Spinal cord (tissue), 10 donors: ENCODE data around the gene CDS2. TPM values are rescaled to one million over a fixed set of nuclear protein-coding genes. Genes with fewer than 3 reads are reported as not detected.

ENCODE experiments used
- DNase-seq, 6 donors: peaks; one replicate each; pipeline versions ENCODE4 v3.0.0 to v3.0.0-alpha.2; 2013 to 2015; ENCODE audit warnings: low spot score in 6 of 6, low read depth in 4 of 6
- H3K27ac ChIP-seq: one replicate; pipeline ENCODE4 v1.5.1; 2013; ENCODE audit warnings: low read depth, low read length, control low read depth
- H3K27me3 ChIP-seq: one replicate; pipeline ENCODE4 v1.6.1; 2013; ENCODE audit warnings: low read length; ENCODE audit not compliant: control insufficient read depth, insufficient read depth
- H3K36me3 ChIP-seq: one replicate; pipeline ENCODE4 v1.6.1; 2013; ENCODE audit warnings: low read length; ENCODE audit not compliant: control insufficient read depth, insufficient read depth
- H3K4me1 ChIP-seq: one replicate; pipeline ENCODE4 v1.6.1; 2013; ENCODE audit warnings: low read length; ENCODE audit not compliant: control insufficient read depth, insufficient read depth
- H3K4me3 ChIP-seq: one replicate; pipeline ENCODE4 v1.5.1; 2013; ENCODE audit warnings: low read depth, low read length, control low read depth
- H3K9me3 ChIP-seq: one replicate; pipeline ENCODE4 v1.6.1; 2013; ENCODE audit warnings: low read length; ENCODE audit not compliant: control insufficient read depth, insufficient read depth
- WGBS: methylation state at CpG from one replicate; pipeline ENCODE4 v1.1.5; 2013; ENCODE audit warnings: missing lambda C conversion rate; ENCODE audit not compliant: insufficient coverage; 5-methylcytosine and 5-hydroxymethylcytosine counted together
- polyA plus RNA-seq, 2 donors: library from polyadenylated mRNA; unstranded; fragments of 120-200 nt; gene quantifications; one replicate each; pipeline ENCODE4 v1.2.1, GENCODE V29; 2013; ENCODE audit not compliant: insufficient read length in 2 of 2
- total RNA-seq, 2 donors: library from RNA; depleted of rRNA in 1 of 2; stranded (reverse); fragments of 120-200 nt in 1 of 2; fragments of >200 nt in 1 of 2; gene quantifications; one replicate each; pipeline versions ENCODE4 v1.2.3 to v1.2.4, GENCODE V29; 2013 to 2014
- donor health status: healthy.

CDS2 gene
- total and polyA plus RNA-seq, 4 donors, result 38.9 to 103 (median 46.0) TPM

DNA sequence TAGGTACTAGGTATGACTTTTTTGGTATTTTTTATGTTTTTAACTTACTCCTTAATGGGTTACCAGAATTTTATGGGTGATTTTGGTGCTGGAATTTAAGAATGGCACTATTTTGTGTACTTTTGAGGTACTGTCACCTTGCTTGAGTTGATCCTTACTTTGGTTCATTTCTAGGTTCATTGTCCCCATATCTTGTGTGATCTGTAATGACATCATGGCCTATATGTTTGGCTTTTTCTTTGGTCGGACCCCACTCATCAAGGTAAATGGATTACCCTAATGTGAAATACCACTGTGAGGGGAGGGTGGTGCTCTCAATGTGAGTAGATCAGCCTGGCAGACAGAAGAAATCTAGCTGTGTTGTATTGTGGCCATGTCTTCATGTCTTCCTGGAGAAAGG is 57.9 kb downstream of the CDS2 start:
- H3K4me3 ChIP-seq, result no peak overlapping the region

GRCh38 chr20:5187122-5187521 is 60.3 kb downstream of the CDS2 start:
- peaks cover 5% of the 10 kb centered on the region for H3K4me1 ChIP-seq
- WGBS, result no CpG with 5 or more reads among the region's 3 CpGs
- no peak overlapping the region for H3K4me3 ChIP-seq
- no peak overlapping the region for H3K27ac ChIP-seq
- H3K9me3 ChIP-seq, result no peaks in the 10 kb centered on the region
- no peaks in the 10 kb centered on the region for H3K27me3 ChIP-seq
- peaks cover 61% of the 10 kb centered on the region for H3K36me3 ChIP-seq
- no peak for DNase-seq

More for the DNA sequence above, 57.9 kb downstream of the CDS2 start:
- WGBS, result no CpG with 5 or more reads among the region's 1 CpG
- no peaks in the 10 kb centered on the region for H3K9me3 ChIP-seq
- H3K27me3 ChIP-seq, result no peaks in the 10 kb centered on the region
- H3K4me1 ChIP-seq, result no peaks in the 10 kb centered on the region
- no peak for DNase-seq
- peaks cover 51% of the 10 kb centered on the region for H3K36me3 ChIP-seq
- H3K27ac ChIP-seq, result no peak overlapping the region

DNA sequence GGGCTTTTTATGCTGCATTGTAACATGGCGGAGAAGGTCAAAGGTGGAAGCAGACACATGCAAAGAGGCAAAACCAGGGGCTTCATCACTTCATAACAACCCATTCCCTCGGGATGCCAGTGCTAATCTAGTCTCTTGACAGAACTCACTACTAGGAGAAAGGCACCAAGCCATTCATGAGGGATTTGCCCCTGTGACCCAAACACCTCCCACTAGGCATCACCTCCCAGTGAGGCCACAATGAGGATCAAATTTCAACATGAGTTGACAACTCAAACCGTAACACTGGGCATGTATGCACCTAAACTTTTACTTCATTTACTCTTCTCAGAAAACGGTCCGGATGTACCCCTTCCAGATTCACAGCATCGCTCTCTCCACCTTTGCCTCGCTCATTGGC is 61.9 kb downstream of the CDS2 start:
- Histone ChIP-seq H3K27me3 (no peaks in the 10 kb centered on the region), H3K36me3 (peaks cover 57% of the 10 kb centered on the region), H3K9me3 (no peaks in the 10 kb centered on the region), H3K27ac (no peak overlapping the region), H3K4me1 (peaks cover 7% of the 10 kb centered on the region), H3K4me3 (no peak overlapping the region)
- DNase-seq, result no peak
- WGBS, result 79% methylated on average over 7 of the region's 7 CpGs

GRCh38 chr20:5189917-5190316 is 63.1 kb downstream of the CDS2 start:
- Histone ChIP-seq H3K4me3 (no peak overlapping the region), H3K9me3 (no peaks in the 10 kb centered on the region), H3K27ac (no peak overlapping the region), H3K36me3 (peaks cover 53% of the 10 kb centered on the region), H3K27me3 (no peaks in the 10 kb centered on the region), H3K4me1 (peaks cover 7% of the 10 kb centered on the region)
- no peak for DNase-seq
- WGBS, result 93% methylated on average over 6 of the region's 6 CpGs

DNA sequence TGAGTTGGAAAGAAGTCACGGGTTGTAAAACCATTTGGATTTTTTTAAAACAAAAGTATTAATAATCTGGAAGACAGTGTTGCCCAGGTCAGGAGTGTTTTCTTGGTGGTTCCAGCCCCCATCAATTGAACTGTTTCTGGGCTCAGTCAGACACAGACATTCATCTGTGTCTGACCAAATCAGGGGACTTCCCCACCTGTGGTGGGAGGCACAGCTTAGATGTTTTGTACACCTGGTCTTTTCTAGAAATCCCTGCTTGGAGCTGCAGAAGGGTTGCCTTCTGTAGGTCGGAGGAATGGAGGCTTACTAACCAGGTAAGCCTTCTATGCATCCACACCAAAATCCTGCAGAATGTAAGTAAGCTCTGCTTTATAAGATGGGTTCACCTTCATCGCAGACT is 63.6 kb downstream of the CDS2 start:
- Histone ChIP-seq H3K27me3 (no peaks in the 10 kb centered on the region), H3K4me3 (no peak overlapping the region), H3K27ac (no peak overlapping the region), H3K9me3 (no peaks in the 10 kb centered on the region), H3K36me3 (peaks cover 55% of the 10 kb centered on the region), H3K4me1 (peaks cover 7% of the 10 kb centered on the region)
- DNase-seq, result no peak
- 100% methylated on average over 1 of the region's 3 CpGs for WGBS

- no peaks in the 10 kb centered on the region for H3K27me3 ChIP-seq
- WGBS, result 34% methylated on average over 7 of the region's 9 CpGs
- H3K36me3 ChIP-seq, result peaks cover 45% of the 10 kb centered on the region
- H3K4me3 ChIP-seq, result no peak overlapping the region
- DNase-seq, result peak; percentile 41 to 95 (median 68)
- peaks cover 14% of the 10 kb centered on the region for H3K4me1 ChIP-seq
- peak overlapping the region; percentile 44 for H3K27ac ChIP-seq
- no peaks in the 10 kb centered on the region for H3K9me3 ChIP-seq
Measured at GRCh38 chr20:5191829-5192569, 65.2 kb downstream of the CDS2 start.

DNA sequence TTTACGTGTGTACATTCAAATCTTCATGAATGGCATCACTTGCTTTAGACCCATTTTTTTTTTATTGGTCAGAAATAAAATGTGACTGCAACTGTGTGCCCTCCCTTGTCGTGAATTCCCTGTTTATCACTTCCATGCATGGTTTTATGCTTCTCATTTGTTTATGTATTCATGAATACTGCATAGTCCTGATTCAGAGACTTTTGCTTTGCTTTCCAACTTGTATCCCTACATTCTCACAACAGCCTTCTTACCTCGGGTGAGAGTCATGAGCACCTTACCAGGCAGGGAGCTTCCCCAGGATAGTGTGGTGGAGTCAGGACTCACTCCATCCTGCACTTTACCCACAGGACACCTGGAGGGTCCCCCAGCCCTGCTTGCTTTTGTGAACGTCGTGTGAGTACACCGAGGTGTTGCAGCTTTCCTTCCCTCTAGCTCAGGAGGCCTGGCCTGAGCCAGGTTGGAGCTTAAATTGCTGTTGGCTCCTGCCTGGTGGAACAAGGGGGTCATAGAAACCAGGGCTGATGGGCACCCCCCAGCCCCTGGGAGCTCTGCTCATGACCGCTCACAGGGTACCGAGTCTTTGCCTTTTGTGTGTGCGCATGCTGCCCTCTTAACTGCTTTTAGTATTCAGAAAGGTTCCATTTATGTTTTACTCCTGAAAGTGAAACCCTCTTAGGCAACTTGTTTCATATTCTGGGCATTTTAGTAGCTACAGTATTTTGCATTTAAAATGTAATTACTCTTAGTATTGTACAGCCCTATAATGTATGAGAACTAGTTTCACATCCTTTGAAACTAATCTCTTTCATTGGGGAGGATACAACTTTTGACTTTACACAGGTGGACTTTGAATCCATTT is 66.0 kb downstream of the CDS2 start:
- H3K9me3 ChIP-seq, result no peaks in the 10 kb centered on the region
- no peaks in the 10 kb centered on the region for H3K27me3 ChIP-seq
- peaks cover 14% of the 10 kb centered on the region for H3K4me1 ChIP-seq
- no peak for DNase-seq
- peaks cover 47% of the 10 kb centered on the region for H3K36me3 ChIP-seq
- no peak overlapping the region for H3K27ac ChIP-seq
- WGBS, result 73% methylated on average over 4 of the region's 9 CpGs
- H3K4me3 ChIP-seq, result no peak overlapping the region

- Histone ChIP-seq H3K9me3 (no peaks in the 10 kb centered on the region), H3K4me3 (no peak overlapping the region), H3K27ac (no peak overlapping the region), H3K36me3 (peaks cover 41% of the 10 kb centered on the region), H3K27me3 (no peaks in the 10 kb centered on the region), H3K4me1 (peaks cover 14% of the 10 kb centered on the region)
- no peak for DNase-seq
- WGBS, result 89% methylated on average over 4 of the region's 4 CpGs
Measured at GRCh38 chr20:5195655-5196054, 68.8 kb downstream of the CDS2 start.

DNA sequence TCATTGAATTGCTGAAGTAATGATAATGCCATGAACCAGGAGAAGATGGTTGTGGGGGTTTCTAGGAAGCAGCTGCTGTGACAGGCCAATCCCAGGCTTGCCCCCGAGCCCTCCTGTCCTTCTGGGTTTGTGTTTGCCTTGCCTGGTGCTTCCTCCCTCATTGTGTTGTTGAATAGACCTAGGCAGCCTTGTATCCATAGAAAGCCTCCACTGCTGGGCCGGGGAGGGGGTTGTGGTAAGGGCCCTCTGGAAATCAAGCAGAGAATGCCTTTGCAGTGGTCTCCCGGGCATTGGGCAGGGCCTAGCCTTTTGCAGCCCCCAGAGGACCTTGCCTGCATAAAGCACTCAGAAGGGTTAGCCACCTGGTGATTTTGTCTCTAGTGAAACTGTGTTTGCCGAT is 69.3 kb downstream of the CDS2 start:
- peaks cover 14% of the 10 kb centered on the region for H3K4me1 ChIP-seq
- WGBS, result 38% methylated on average over 2 of the region's 4 CpGs
- H3K4me3 ChIP-seq, result no peak overlapping the region
- no peaks in the 10 kb centered on the region for H3K9me3 ChIP-seq
- no peak overlapping the region for H3K27ac ChIP-seq
- no peaks in the 10 kb centered on the region for H3K27me3 ChIP-seq
- peaks cover 41% of the 10 kb centered on the region for H3K36me3 ChIP-seq
- DNase-seq, result no peak
